Stomach (tissue), 4 donors: ENCODE data around the gene GREB1L.

ENCODE experiments used
- EP300 ChIP-seq: sonication (generic); formaldehyde crosslinking; IDR thresholded peaks from one replicate; pipeline ENCODE4 v1.6.1; 2017; ENCODE audit warnings: antibody characterized with exemption
- POLR2A ChIP-seq, 4 donors: fragments of 450-650 bp; IDR thresholded peaks; one replicate each; pipeline ENCODE4 v1.6.1; 2016; ENCODE audit warnings: antibody characterized with exemption in 4 of 4, control low read depth in 2 of 4, mild to moderate bottlenecking in 1 of 4, moderate library complexity in 1 of 4
- POLR2AphosphoS5 ChIP-seq, 3 donors: sonication (generic); formaldehyde crosslinking; IDR thresholded peaks; one replicate each; pipeline ENCODE4 v1.6.1; 2016; ENCODE audit warnings: antibody characterized with exemption in 3 of 3
- TF ChIP-seq, protein P1 (sequence below), 7 experiments: fragments of 450-650 bp in 4 of 7; fragments of 200-600 bp in 3 of 7; sonication (generic) in 3 of 7; IDR thresholded peaks; one replicate each; pipeline ENCODE4 v1.5.1; 2016 to 2019; ENCODE audit warnings: antibody characterized with exemption in 7 of 7, control low read depth in 2 of 7, mild to moderate bottlenecking in 1 of 7

GRCh38 chr18:21305621-21306020 lies 63.6 kb downstream of the GREB1L start:
- TF ChIP-seq, protein P1, sequence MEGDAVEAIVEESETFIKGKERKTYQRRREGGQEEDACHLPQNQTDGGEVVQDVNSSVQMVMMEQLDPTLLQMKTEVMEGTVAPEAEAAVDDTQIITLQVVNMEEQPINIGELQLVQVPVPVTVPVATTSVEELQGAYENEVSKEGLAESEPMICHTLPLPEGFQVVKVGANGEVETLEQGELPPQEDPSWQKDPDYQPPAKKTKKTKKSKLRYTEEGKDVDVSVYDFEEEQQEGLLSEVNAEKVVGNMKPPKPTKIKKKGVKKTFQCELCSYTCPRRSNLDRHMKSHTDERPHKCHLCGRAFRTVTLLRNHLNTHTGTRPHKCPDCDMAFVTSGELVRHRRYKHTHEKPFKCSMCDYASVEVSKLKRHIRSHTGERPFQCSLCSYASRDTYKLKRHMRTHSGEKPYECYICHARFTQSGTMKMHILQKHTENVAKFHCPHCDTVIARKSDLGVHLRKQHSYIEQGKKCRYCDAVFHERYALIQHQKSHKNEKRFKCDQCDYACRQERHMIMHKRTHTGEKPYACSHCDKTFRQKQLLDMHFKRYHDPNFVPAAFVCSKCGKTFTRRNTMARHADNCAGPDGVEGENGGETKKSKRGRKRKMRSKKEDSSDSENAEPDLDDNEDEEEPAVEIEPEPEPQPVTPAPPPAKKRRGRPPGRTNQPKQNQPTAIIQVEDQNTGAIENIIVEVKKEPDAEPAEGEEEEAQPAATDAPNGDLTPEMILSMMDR (IDR thresholded peaks at IDR 0.05) = no peak
- no peak for TF ChIP-seq POLR2A (IDR thresholded peaks at IDR 0.05)
- no peak for TF ChIP-seq POLR2AphosphoS5 (IDR thresholded peaks at IDR 0.05)
- TF ChIP-seq EP300 = no peak
